ENCODE results near the gene ARVCF.

The ARVCF gene

GRCh38 chr22:19998232-19998951 lies 18.2 kb downstream of the ARVCF start:
- no peak for DNase-seq

GRCh38 chr22:19997561-19998231 lies 18.9 kb downstream of the ARVCF start:
- no peak for DNase-seq

GRCh38 chr22:19996694-19997384 lies 19.8 kb downstream of the ARVCF start:
- DNase-seq = peak; percentile 77

- DNase-seq = no peak
These were observed 20.8 kb downstream of the ARVCF start for GRCh38 chr22:19995611-19996339.

GRCh38 chr22:19994851-19995610 lies 21.6 kb downstream of the ARVCF start:
- DNase-seq = no peak

GRCh38 chr22:19993926-19994325 lies 22.7 kb downstream of the ARVCF start:
- DNase-seq = no peak

GRCh38 chr22:19992921-19993355 lies 23.7 kb downstream of the ARVCF start:
- no peak for DNase-seq

- no peak for DNase-seq
These were observed 24.1 kb downstream of the ARVCF start for GRCh38 chr22:19992481-19992911.

- DNase-seq = no peak
These were observed 24.8 kb downstream of the ARVCF start for GRCh38 chr22:19991645-19992451.

GRCh38 chr22:19991395-19991644 lies 25.3 kb downstream of the ARVCF start:
- no peak for DNase-seq

- DNase-seq = no peak
These were observed 25.8 kb downstream of the ARVCF start for GRCh38 chr22:19990609-19991394.

- DNase-seq = no peak
These were observed 26.4 kb downstream of the ARVCF start for GRCh38 chr22:19990188-19990587.

GRCh38 chr22:19989725-19990067 lies 26.9 kb downstream of the ARVCF start:
- DNase-seq = no peak

GRCh38 chr22:19988965-19989724 lies 27.5 kb downstream of the ARVCF start:
- no peak for DNase-seq

GRCh38 chr22:19988331-19988808 lies 28.3 kb downstream of the ARVCF start:
- no peak for DNase-seq

- no peak for DNase-seq
These were observed 29.0 kb downstream of the ARVCF start for GRCh38 chr22:19987394-19988306.

GRCh38 chr22:19986410-19987341 lies 29.9 kb downstream of the ARVCF start:
- peak; percentile 78 for DNase-seq

- no peak for DNase-seq
These were observed 30.6 kb downstream of the ARVCF start for GRCh38 chr22:19986011-19986409.
